ENCODE data around the gene NBEAL2. TPM values are rescaled to one million over a fixed set of nuclear protein-coding genes. Genes with fewer than 3 reads are reported as not detected.

The NBEAL2 gene
- total RNA-seq, 1 donor = 3.5 TPM

DNA sequence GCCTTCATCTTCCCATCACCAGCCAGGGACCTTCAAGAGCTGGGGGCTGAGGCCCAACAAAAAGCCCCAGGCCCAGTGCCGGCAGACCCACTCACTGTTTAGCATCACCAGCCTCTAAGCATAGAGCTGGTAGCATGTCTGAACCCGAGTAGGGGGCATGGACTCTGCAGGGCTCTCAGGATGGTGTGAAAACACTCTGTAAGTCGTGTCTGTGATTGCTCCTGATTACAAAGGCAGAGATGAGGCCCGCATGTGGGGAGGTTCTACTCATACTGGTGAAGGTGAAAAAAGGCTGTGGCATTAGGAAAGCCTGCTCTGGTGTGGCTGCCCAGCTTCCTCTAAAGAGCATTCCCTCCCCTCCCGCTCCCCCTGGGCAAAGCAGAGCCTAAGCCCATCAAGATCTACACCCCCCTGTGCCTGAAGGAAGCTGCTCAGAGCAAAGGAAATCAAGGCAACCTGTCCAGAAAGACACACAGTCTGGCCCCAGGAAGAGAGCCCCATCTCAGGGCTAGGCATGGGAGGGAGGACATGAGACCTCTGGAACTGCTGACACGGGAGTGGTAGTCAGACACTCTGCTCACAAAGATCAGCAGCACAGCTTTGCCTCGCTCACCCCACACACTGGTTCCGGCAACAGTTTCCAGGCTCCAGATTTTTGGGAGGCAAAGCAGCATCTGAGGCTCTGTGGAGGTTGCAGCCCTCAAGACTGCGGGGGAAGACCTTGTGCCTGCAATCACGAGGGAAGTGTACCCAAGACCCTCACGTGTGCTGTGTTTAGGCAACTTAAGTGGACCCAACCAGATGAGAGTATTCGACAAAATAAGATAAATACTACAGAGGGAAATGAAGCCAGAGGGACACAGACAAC lies 39.7 kb upstream of the NBEAL2 start:
- no peak overlapping the region for H3K4me3 ChIP-seq (ENCODE audit: low read depth, low read length)
- no peak for DNase-seq (ENCODE audit: low read depth)
- no peak for TF ChIP-seq CTCF (IDR thresholded peaks at IDR 0.05; ENCODE audit: insufficient read depth, low read depth, low read length)

DNA sequence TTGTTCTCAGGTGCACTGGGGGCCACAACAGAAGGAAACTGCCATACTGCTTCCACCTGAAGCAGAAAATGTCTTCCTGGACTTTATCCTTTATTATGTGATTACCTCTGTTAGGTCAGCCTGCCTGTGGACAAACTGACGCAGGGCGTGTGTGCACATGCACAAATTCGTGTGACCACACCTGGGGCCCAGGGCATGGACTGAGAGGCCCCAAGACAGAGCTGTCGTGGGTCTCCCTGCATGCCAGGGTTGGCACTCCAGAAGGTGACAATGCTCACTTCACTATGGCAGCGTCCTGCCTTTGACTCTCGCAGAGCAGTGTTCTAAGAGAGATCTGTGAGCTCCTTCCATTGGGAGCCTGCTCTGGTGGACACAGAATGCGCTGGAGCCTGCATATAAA lies 37.4 kb upstream of the NBEAL2 start:
- no peak for DNase-seq (ENCODE audit: low read depth)
- no peak overlapping the region for H3K4me3 ChIP-seq (ENCODE audit: low read depth, low read length)
- TF ChIP-seq CTCF (IDR thresholded peaks at IDR 0.05; ENCODE audit: insufficient read depth, low read depth, low read length) = no peak

DNA sequence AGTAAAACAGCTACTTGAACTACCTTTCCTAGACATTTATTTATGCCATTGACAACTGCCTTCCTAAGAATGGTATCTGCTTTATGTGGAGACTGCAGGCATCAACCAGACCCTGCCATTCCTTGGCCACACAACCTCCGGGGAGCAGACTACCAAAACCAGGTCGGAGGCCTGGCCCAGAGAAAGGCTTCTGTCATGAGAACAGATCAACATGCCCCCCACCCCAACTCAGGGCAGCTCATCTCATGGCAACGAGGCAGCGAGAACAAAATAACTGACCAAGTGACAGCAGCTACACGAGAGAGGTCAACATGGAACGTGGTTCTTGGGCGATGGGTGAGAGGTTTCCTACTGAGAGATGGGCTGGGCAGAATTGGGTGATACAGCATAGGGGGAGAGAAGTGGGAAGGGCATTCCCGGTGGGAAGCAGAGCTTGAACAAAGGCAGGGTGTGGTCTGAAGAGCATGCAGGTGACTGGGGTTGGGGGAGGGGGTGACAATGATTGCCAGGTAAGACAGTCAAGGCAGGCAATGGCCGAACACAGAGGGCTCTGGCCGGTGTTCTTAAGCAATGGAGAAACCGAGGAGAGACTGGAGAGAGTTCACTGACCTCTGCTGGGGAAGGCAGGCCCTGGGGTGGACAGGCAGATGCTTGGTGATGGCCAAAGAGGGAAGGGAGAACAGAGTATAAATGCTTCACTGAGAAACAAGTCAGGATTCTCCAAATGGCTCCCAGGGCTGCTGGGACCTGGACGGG lies 36.8 kb upstream of the NBEAL2 start:
- DNase-seq (ENCODE audit: low read depth) = no peak
- no peak for TF ChIP-seq CTCF (IDR thresholded peaks at IDR 0.05; ENCODE audit: insufficient read depth, low read depth, low read length)
- H3K4me3 ChIP-seq (ENCODE audit: low read depth, low read length) = no peak overlapping the region

DNA sequence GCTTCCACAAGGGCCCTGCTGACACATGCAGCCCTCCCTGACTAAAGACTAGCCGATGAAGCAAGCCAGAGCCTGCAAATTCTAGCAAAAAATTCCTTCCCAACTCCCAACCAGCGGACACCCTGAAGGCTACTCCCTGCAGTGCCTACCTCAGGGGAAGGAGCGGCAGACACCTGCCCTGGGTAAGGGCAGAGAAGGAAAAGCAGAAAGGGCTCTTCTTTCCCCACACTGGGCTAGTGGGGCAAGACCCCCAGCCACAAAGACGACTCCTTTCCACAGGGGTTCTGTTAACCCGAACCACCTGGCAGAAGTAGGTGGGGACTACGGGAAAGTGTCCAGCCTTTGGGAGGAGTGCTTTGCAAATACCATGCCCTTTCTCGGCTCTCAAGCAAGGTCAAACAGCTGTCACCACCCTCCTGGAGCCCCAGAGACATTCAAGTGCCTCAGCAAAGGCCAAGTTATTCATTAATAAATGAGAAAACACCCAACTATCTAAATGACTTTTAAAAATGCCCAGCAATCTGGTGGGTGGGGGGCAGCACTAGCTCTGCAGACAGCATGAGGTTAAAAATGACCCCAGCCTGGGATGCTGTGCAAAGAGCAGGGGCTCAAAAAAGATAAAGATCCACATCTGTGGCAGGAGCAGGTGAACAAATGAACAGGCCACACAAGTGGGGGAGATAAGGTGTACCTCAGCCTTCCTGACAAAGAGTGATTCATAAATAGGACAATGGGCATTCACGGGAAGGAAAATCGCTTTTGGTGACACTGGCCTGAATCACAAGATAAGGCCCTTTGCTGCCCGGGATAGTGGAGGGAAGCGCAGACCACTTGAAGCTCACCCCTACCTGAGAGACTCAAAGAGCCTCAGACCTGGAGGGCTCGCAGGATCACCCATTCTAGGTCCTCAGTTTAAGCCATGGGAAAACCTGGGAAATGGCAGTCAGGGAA lies 36.0 kb upstream of the NBEAL2 start:
- no peak overlapping the region for H3K4me3 ChIP-seq (ENCODE audit: low read depth, low read length)
- DNase-seq (ENCODE audit: low read depth) = no peak
- no peak for TF ChIP-seq CTCF (IDR thresholded peaks at IDR 0.05; ENCODE audit: insufficient read depth, low read depth, low read length)

DNA sequence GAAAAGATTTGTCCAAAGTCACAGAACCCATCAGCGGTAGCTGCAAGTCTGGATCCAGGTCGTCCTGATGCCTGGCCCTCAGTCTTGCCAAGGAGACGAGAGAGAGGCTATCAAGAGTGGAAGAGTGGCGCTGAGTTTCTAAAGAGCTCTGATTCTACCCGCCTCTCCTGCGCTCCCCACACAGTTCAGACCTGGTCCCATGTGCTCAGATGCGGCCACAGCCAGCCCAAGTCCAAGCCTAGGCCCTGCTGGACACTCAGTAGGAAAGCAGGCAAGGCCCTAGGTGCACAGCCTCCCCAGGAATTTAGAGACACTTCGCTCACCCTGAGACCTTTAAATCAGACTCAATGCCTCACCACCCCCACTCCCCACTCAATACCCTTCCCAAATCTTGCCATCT lies 35.3 kb upstream of the NBEAL2 start:
- TF ChIP-seq CTCF (IDR thresholded peaks at IDR 0.05; ENCODE audit: insufficient read depth, low read depth, low read length) = no peak
- no peak overlapping the region for H3K4me3 ChIP-seq (ENCODE audit: low read depth, low read length)

DNA sequence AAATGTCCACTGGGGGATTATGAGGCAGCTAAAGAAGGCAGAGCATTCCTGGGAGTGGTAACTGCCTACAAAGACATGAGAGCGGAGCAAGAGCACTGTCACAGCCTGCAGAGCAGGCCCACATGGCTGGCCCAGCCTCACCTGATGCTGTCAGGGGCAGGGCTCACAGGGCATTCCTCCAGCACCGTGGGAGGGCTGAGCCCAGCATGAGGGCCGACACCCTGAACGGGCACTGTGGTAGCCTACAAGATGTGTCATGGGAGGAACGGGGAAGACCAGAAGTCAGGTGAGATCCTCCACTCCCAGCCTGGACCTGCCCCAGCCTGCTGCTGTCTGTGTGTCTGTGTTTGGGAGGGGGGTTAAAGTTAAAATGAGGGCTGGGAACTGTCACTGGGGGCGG lies 33.0 kb upstream of the NBEAL2 start:
- no peak overlapping the region for H3K4me3 ChIP-seq (ENCODE audit: low read depth, low read length)
- no peak for DNase-seq (ENCODE audit: low read depth)
- TF ChIP-seq CTCF (IDR thresholded peaks at IDR 0.05; ENCODE audit: insufficient read depth, low read depth, low read length) = no peak

More for the DNA sequence above, 35.3 kb upstream of the NBEAL2 start:
- no peak for DNase-seq (ENCODE audit: low read depth)
